Adipose tissue (tissue), 3 donors: Measurements from ENCODE around the gene SFRP5. TPM values are rescaled to one million over a fixed set of nuclear protein-coding genes. Genes with fewer than 3 reads are reported as not detected.

Source experiments
- H3K27ac ChIP-seq: one replicate; pipeline ENCODE4 v1.5.1; 2013; ENCODE audit warnings: low read depth, low read length
- WGBS, 3 donors: extraction: QIAGEN DNeasy Blood & Tissue Kit; methylation state at CpG; one replicate each; pipeline ENCODE4 v1.1.7; 2013; 5-methylcytosine and 5-hydroxymethylcytosine counted together
- polyA plus RNA-seq, 3 donors: library from polyadenylated mRNA; stranded (reverse); fragments of 200-250 nt; gene quantifications; one replicate each; pipeline ENCODE4 v1.2.3, GENCODE V29; 2013
- donor health status: healthy with polysubstance abuse.
- donor health status: Bipolar disorder and iron deficiency.
- donor health status: healthy.

Gene SFRP5
- polyA plus RNA-seq, 3 donors: 0.11 to 86.2 (median 0.67) TPM

DNA sequence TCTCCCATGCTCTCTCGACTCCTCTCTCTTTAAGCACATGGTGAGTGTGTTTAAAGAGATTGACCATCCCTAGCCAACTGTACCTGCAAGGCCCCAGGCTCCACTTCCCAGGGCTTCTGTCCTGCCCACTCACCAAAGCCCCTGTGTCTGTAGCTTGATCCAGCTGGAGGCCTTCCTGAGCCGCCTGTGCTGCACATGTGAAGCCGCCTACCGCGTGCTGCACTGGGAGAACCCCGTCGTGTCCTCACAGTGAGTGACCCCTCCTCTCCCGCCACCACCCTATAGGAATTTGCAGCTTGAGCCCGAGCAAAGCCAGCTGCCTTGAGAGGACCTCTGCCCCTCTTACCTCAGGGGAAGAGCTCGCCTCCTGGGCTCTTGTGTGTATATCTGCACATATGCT lies 23.7 kb downstream of the SFRP5 start:
- WGBS, 3 donors: 82 to 86% (median 84%) methylated on average over 10 of the region's 10 CpGs
- H3K27ac ChIP-seq: no peak overlapping the region

GRCh38 chr10:97747573-97747972 lies 24.2 kb downstream of the SFRP5 start:
- H3K27ac ChIP-seq: no peak overlapping the region
- WGBS, 3 donors: 79 to 96% (median 85%) methylated on average over 1 of the region's 1 CpG

- WGBS, 3 donors: 92 to 93% (median 93%) methylated on average over 15 of the region's 15 CpGs
- H3K27ac ChIP-seq: no peak overlapping the region
These were observed 27.3 kb downstream of the SFRP5 start for GRCh38 chr10:97744405-97745035.

DNA sequence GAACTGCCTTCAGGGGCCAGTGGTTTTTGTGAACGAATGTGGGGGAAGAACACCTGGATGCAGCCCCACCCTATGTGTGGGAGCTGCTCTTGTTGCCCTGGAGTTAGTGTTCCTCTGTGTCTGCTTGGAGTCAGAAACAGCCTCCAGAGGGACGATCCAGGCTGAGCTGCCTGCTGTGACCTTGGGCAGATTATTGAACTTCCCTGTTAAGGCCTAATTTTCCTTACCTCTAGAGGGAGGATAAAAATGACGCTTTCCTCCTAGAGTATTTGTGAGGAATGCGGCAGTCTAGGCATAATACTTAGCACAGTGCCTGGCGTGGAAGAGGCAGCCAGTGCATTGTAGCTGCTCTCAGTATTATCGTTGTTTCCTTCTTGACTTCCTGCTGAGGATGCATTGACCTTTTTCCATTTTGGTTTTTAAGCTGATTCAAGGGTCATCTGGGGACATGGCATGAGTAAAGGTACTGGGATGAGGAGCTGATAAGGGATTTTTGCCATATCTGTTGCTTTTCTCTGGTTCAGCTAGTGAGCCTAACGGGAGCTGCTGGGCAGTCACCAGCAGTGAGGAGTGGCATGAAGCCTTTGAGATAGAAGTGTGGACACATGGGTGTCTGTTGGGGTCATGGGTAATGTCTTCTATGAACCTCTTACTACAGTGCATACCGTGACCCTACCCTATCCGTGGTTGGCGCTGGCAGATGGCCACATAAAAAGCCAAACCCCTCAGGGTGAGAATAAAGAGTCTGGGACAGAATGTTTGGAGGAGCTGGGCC lies 28.4 kb downstream of the SFRP5 start:
- H3K27ac ChIP-seq: no peak overlapping the region
- 47 to 78% (median 75%) methylated on average over 10 of the region's 10 CpGs for WGBS, 3 donors

DNA sequence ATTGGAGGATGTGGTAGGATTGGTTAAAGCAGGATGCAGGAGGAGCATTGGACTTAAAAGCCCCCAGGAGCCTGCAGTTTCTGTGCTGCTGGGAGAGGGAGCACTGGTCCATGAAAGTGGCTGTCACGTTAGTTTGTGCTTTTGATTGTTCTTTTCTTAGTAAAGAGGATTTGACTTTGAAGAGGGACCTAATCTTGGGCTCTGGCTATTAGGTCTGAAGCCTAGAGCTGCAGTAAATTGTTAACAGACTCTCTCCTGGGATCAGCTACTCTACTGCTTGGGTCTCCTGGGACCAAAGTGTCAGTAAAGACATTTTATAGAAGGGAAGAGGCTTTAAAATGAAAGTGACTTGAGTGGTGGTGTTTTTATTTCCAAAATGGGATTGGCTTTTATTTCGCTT lies 31.2 kb downstream of the SFRP5 start:
- WGBS, 3 donors: 86 to 94% (median 90%) methylated on average over 2 of the region's 2 CpGs
- no peak overlapping the region for H3K27ac ChIP-seq

- no peak overlapping the region for H3K27ac ChIP-seq
- 90 to 95% (median 95%) methylated on average over 4 of the region's 4 CpGs for WGBS, 3 donors
These were observed 33.2 kb downstream of the SFRP5 start for GRCh38 chr10:97738616-97739015.

DNA sequence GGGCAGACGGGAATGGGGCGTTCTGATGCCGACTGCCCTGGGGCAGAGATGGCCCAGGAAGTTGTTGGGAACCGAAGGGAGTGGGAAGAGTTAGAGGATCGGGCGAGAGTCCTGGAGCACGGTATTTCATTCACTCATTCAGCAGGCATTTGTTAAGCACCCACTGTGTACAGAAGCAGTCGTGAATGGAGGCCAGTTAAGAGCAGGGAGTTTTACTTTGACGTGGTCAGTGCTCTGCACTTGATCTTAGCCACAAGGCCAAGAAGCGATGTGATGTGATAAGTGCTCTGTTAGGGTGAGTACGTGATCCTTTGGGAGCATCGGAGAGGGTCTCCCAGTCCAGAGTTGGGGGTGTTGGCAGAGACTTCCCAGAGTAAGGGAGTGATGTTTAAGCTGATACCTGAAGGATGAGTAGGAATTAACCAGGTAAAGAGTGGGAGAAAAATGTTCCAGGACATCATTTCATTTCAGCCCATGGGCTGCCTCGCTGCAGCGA lies 34.0 kb downstream of the SFRP5 start:
- 29 to 33% (median 31%) methylated on average over 14 of the region's 14 CpGs for WGBS, 3 donors
- H3K27ac ChIP-seq: no peak overlapping the region

DNA sequence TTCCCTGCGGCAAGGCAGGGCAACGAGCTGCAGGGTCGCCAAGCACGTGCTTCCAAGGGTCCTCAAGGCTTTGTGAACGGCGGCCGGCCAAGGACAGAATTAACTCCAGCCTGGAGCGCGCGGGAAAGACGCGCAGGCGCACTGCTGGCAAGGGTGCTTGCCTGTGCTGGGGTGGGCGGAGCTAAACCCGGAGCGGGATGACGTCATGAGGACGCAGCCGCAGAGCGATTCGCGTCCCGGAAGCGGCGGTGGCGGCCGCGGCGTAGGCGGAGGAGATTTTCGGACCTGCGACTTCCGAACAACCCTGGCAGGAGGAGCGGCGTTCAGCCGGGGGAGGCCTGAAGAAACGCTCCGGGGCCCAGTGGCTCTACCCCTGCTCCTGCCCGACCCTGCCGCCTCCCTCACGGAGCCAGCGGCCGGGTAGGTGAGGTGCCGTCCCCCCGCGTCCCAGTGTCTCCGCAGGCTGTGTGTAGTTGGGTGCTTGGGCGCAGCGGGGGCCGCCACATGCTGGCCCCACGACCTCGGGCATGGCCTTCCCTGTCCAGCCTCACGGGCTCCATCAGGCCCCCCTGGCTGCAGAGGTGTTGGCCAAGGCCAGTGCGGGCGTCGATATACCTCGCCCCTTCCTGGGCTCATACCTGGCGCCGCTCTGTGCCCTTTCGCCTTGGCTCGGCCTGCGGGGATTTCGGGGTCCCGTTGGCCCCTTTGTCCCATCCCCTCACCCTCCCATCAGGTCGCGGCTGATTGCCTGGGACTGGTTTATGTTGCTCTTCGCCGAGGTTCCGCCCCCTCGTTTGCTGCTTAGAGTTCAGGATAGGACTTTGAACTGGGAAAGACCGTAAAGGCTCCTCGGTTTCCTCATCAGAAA lies 34.7 kb downstream of the SFRP5 start, which contains the start of gene ZFYVE27:
Gene ZFYVE27 (plus strand): TSS at position 227 of the 868 bp plus-strand sequence. CDS start 1,350 bp downstream, outside the sequence.
- peak within 1 kb of the TSS; percentile 89 for H3K27ac ChIP-seq
- WGBS, 3 donors: 0% methylated on average over 65 to 72 of the region's 72 CpGs

DNA sequence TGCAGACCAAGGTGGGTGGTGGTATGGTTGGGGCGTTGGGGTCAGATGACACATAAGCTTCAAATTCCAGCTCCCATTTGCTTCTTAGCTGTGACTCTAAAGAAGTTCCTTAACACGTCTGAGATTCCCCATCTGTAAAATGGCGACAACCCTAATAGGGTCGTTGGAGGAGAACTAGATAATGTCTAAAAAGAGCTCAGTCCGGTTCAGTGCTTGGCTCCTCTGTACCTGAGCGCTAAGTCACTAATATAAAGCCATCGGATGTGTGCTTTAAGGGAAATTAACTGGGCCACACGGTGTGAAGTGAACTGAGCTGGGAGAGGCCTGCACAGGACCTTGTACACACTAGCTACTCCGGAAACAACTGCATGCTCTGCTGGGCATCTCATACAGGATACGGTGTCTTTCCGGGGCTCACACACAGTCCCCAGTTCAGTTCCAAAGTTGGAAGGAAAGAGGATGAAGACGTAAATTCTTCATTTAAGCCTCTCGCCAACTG lies 35.3 kb downstream of the SFRP5 start:
- WGBS, 3 donors: 67 to 72% (median 70%) methylated on average over 13 of the region's 13 CpGs

GRCh38 chr10:97734021-97734420 lies 37.8 kb downstream of the SFRP5 start:
- 79 to 88% (median 80%) methylated on average over 6 of the region's 6 CpGs for WGBS, 3 donors
- no peak overlapping the region for H3K27ac ChIP-seq

More for the DNA sequence above, 35.3 kb downstream of the SFRP5 start:
- no peak overlapping the region for H3K27ac ChIP-seq

DNA sequence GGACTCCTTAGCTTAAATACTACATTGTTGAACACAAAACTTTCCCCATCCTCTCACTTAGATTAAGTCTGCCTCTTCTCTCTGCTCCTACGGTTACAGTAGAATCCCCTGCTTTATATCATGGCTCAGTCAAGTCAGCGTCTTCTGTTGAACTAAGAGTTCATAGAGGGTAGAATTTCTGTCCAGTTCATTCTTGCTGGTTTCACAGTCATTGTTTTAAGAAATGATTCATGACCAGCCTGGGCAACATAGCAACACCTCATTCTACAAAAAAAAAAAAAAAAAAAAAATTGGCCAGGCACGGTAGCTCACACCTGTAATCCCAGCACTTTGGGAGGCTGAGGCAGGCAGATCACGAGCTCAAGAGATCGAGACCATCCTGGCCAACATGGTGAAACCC lies 38.5 kb downstream of the SFRP5 start:
- WGBS, 3 donors: 78 to 85% (median 85%) methylated on average over 4 to 5 of the region's 5 CpGs
- H3K27ac ChIP-seq: no peak overlapping the region

DNA sequence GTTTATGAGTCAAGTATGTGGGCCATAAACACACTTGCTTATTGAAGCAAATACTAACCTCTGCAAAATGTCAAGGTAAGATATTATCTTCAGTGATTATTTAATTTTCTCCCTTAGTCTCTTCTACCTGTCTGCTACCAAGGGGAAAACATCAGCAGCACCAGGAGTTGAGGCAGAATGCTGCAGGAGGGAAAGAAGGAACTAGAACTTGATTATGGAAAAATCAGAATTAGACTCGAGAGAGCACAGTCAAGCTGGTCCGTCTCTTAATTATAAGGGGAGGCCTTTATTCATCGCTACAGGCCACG lies 39.8 kb downstream of the SFRP5 start:
- 67 to 78% (median 78%) methylated on average over 4 of the region's 4 CpGs for WGBS, 3 donors

DNA sequence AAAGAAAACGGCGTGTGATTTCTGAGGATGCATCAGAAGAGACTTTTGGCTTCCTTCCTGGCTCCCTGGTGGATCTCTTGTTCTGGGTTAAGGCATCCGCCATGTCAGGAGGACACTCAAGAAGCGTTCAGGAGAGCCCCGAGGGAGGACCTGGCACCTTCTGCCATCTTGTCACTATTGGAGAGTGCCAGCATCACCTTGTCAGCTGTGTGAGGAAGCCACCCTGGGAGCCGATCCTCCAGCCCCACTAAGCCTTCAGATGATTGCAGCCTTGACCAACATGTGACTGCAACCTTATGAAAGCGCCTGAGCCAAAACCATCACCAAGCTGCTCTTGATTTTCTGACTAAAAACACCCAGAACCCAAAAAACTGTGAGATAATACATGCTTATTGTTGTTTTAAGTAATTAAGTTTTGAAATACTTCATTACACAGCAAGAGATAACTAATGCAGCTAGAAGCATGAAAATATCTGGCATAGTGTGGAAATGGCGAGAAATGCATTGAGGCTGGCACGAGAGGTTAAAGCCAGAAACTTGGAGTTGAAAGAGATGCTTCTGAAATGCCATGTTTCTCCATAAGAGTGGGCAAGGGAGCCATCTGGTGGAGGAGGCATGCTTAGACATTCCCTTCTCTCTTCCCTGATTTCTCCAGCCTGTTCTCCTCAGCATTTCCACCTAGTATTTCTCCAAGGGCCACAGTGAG lies 40.3 kb downstream of the SFRP5 start:
- WGBS, 3 donors: 52 to 69% (median 64%) methylated on average over 9 of the region's 9 CpGs
- H3K27ac ChIP-seq: no peak overlapping the region

More for the DNA sequence above, 39.8 kb downstream of the SFRP5 start:
- H3K27ac ChIP-seq: no peak overlapping the region

GRCh38 chr10:97729014-97729413 lies 42.8 kb downstream of the SFRP5 start:
- 82 to 88% (median 87%) methylated on average over 5 of the region's 5 CpGs for WGBS, 3 donors
- H3K27ac ChIP-seq: no peak overlapping the region

DNA sequence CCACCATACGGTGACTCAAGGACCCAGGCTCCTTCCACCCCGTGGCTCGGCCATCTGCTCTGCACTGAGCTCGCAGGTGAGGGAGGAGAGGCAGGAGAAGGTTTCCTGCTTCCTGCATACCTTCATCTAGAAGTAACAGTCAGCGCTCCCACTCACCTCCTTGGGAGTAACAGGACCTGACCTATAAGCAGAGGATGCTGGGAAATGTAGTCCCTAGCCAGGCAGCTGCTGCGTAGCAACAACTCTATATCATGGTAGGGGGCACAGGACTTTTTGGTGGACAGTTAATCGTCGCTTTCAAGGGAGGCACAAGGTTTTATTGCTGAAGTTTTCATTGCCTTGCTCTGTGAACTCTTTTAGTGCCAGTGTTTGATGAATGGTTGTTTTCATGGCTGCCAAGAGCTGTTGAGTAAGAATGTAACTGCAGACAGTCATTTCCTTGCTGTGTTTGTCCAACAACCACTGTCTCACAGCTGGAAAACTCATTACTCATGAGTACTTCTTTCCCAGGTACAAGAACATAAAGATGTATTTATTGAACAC lies 45.1 kb downstream of the SFRP5 start:
- WGBS, 3 donors: 31 to 61% (median 56%) methylated on average over 8 of the region's 8 CpGs
- no peak overlapping the region for H3K27ac ChIP-seq

GRCh38 chr10:97724341-97724941 lies 47.4 kb downstream of the SFRP5 start:
- H3K27ac ChIP-seq: no peak overlapping the region
- 53 to 61% (median 60%) methylated on average over 5 of the region's 5 CpGs for WGBS, 3 donors

DNA sequence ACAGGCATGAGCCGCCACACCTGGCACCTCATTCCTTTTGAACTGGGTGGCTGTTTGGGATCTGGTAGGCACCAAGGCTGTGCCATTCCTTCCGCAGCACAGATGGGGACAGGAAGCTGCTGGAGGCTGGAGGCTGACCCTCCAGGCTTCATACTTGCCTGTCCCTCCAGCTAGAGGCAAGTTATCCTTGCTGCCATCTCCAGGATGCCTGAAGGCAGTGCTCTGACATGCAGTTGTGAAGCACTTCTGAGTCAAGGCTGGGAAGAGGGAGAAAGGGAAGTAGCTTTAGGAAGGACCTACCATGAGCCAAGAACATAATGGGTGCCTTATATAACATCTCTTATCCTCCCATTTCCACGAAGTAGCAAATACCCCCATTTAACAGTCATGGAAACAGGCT lies 48.8 kb downstream of the SFRP5 start:
- no peak overlapping the region for H3K27ac ChIP-seq
- WGBS, 3 donors: 80 to 92% (median 87%) methylated on average over 3 of the region's 3 CpGs
